Muscle of back (tissue), 11 donors: Measurements from ENCODE around the gene EML6. TPM values are rescaled to one million over a fixed set of nuclear protein-coding genes. Genes with fewer than 3 reads are reported as not detected.

Experiments used
- DNase-seq, 3 donors: peaks; one replicate each; pipeline versions ENCODE4 v3.0.0 to v3.0.0-alpha.2; 2013
- polyA plus RNA-seq, 10 donors: library from polyadenylated mRNA; unstranded; fragments of 120-200 nt; gene quantifications; one replicate each; pipeline ENCODE4 v1.2.1, GENCODE V29; 2013; ENCODE audit not compliant: insufficient read length in 10 of 10

Gene EML6
- polyA plus RNA-seq, 10 donors: 10.8 to 66.7 (median 38.1) TPM

DNA sequence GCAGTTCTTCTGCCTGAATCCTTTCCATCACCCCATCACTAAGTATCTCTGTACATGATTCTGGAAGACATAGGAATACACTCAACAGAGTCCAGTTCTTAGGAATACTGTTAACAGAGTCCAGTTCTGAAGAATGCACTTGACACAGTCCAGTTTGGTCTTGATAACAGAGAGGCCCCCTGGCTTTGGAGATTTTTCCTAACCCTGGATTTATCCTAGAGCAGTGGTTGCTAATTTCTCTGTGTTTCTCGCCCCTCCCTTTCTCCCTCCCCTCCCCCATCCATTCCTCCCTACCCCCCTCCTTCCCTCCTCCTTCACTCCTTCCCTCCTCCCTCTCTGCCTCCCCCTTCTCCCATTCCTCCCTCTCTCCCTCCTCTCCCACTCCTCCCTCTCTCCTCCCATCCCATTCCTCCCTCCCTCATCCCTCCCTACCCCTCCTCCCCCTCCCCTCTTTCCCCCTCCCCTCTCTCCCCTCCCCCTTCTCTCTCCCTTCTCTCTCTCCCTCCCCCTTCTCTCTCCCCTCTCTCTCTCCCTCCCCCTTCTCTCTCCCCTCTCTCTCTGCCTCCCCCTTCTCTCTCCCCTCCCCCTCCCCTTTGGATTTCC, 221.4 kb downstream of the EML6 start:
- DNase-seq: no peak

DNA sequence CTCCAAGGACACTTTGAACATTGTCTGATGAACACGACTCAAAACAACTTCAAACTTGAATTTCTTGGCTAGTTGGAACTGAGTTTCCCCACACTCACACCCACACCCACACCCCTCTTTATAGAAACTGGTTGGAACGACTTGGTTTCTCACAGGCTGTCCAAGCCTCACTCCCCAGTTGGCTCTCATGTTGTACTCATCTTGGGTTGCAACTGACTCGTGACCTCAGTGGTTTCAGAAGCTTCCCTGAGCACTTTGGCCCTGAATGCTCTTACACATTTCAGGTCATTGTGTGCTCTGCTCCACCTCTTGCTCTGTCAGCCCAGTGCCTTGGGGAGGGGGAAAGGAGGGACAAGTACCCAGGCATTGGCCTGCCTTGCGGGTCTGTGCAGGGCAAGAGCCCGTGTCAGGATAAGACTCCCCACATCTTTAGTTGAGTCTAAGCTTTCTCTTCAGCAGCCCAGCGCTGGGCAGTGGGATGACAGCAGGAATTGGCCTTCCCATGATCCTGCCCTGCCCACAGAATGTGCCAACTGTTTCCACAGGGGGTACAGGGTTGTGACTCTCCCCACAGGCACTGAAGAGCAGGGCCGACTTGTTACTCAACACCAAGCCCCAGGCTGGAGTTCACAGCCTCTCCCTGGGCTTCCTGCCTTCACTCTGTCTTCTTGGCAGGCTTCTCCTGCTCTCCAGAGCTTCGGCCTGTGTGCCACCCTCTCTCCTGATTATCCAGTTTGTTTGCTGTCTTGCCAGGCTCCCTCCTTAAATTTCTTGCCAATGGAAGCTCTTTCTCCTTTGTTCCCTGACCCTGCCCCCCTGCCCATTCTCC, 222.1 kb downstream of the EML6 start:
- DNase-seq: peak in 2 of 3 donors; percentile 38 to 62

DNA sequence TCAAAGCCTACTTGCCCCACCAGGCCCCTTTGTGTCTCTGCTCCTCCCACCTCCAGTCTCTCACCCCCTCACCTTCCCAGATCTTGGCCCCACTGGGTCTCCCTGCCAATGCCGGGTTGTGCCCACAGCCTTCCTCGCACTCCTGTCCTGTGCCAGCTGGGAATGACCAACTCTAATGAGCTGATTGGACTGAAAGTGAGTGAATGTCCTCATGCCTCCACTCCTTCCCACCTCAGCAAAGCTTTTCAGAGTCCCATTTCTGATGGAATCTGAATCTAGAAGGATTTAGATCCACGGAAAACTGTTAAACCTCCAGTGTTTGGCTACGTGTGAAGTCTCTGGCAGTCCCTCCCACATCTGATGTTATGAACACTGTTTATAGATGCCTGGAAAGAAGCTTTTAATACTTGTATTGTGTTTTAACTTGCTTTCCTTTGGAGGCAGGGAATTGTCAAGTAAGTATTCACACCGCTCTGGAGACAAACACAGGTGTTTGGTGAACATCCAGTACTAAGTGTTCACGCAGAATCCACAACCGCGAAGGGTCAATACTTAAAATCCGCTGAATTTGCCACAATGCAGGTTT, 222.9 kb downstream of the EML6 start:
- DNase-seq: no peak

DNA sequence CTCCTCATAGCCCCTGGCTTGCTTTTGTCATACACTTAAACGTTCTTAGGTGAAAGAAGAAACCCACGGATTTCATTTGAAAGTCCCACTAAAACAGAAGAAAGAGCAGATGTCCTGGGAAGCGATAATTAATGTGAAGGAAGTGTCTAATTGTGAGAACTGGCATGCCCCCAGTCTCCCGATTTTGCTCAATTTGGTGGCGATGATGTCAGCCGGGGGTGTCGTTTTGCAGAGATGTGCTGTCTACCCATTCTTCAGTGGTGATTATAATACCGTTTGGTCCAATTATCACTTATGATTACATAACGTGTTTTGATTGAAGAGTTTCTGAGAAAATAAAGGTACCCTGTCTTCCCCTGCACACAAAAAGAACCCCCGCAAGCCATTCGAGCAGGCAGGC, 223.7 kb downstream of the EML6 start:
- no peak for DNase-seq

DNA sequence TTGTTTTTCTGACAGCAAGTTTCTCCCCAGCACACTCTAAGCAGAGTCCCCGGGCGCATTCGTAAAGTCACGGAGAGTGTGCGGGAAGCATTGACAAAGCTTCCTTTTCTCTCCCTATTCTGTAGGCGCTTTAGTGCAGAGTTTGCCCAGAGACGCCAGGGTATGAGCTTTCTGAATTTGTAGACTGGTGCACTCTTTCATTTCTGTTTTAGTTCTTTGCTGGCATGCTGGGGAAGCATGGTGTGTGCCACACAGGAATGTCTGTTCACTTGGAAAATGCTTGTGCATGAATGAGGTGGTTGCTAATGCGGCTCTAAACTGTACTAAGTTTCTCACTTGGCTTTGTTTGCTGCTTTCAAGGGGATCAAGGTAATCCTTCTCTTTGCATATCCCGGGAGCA, 224.2 kb downstream of the EML6 start:
- no peak for DNase-seq

DNA sequence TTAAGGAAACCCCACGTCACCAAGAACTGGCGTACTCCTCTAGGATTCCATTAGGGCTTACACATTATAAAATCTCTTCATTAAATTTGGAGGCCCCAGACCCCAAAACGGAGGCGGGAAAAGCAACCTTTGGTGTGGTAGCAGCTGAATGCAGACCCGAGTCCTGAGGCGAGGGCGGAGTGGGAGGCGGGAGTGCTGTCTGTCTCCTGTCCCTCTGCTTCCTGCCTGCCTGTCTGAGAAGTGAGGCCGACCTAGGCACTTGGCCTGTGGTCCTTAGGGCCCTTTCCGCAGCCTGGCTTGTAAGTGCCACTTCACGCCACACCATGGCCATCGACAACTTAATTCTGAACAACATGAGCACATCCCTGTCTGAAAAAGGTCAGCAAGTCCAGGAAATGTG, 224.7 kb downstream of the EML6 start:
- DNase-seq: no peak

DNA sequence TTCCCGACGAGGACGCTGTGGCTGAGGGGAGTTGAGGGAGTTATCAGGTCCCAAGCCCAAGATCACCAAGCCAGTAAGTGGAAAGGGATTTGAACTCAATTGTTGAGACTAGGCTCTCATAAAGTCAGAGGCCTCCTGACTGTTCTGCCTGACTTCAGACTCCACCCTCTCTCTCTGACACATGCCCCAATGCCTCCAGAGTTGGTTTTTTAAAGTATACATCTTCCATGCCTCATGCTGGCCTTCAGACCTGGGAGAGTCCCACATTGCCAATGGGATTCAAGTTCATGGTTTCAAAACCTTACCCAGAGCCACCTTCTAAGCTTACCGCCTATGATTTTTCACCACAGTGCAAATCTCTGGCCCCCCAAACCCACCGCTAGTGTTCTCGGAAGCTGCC, 226.0 kb downstream of the EML6 start:
- no peak for DNase-seq

DNA sequence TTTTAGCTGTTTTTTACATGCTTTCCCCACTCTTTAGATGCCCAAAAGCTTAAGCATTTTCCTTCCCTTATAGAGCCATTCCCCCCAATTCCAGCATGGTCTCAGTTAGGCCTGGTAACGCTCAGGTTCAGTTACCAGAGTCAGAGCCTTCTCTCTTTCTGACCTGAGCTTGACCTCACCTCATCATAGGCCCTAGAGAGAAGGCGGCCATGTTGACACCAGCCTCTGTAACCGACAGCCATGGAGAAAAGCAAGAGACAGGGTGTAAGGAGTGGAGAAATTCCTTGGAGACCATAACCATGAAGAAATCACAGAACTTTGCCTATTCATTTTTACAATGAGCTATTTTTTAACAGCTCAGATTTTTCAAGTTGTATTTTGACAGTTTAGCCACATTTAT, 227.3 kb downstream of the EML6 start:
- DNase-seq: no peak

DNA sequence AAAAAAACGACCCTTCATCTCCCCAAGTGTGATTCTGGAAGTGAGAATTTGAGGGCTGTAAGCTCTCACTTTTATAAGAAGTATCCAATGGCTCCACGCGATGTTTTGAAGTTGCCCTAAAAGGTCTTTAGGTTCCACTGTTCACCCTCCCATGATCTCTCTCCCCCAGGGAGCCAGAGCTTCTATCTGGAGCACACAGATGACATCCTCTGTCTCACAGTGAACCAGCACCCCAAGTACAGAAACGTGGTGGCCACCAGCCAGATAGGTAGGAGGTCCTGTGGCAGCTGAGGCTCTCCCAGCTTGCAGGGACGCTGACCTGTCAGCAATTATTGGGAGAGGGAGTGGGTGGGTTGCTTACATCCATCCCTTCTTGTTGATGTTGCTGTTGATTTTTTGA, 229.0 kb downstream of the EML6 start:
- no peak for DNase-seq

DNA sequence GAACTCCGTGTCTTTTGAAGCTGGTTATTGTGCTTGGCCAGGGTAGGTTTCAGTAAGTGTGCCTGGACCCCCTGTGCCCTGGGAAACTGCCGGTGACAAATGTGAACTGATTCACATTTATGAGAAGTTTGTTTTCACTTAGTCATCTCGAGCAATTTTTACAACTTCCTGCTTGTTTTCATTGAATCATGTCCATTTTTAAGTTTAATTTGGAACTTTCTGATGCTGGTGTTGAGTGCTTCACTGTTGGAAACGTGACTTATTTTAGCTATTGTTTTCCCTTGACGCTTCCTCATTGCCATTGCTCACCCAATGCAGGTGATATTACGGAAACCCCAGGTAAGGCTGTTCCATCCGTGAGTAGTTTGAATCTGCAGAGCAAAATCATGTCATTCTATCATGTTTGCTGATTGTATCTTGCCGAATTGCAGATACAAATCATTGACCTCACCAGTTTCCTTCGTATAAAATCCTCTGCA, 229.6 kb downstream of the EML6 start:
- DNase-seq: no peak

DNA sequence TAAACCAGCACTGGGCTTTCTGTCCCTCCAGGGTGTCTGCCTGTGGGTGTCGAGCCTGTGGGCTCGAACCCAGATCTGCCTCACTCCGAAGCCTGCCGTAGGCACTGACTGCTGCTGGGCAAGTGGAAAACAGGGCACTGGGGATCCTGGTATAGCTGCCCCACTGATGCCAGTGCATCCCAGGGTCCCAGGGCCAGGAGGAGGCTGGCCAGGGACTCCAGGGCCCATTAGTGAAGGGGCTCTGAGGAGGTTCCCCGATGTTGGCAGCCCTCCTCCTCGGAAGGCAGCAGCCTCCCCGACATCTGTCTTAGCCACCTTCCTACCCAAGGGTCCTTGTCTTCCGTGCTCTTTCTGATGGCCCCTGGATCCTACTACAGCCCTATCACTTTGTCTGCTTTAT, 230.7 kb downstream of the EML6 start:
- no peak for DNase-seq

DNA sequence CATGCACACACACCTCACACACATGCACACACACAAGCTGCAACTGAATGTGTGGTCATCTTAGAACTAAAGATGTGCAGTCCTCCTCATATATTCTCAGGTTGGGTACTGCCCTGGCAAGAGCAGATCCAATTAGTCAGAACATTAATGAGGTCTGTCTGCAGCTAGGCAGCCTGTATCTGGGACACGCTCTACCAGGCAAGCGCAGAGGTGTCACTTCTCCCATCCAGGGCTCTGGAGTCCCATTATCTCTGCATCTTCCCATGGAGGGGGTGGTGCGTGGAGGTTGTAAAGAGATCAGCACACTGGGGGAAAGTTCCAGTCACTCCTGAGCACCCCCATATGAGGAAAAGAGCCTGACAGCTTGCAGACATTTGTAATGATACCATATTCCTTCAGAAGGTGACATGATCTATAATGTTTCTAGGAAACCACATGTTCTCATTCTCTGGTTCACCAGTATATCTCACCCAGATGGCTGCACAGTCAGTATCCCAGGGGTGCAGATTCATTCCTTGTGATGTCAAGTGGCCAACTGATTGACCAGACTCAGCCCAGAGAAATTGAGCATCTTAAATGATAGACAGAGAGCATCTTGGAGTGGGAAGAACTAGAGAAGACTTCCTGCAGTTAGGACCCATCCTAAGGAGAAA, 231.4 kb downstream of the EML6 start:
- DNase-seq: no peak

DNA sequence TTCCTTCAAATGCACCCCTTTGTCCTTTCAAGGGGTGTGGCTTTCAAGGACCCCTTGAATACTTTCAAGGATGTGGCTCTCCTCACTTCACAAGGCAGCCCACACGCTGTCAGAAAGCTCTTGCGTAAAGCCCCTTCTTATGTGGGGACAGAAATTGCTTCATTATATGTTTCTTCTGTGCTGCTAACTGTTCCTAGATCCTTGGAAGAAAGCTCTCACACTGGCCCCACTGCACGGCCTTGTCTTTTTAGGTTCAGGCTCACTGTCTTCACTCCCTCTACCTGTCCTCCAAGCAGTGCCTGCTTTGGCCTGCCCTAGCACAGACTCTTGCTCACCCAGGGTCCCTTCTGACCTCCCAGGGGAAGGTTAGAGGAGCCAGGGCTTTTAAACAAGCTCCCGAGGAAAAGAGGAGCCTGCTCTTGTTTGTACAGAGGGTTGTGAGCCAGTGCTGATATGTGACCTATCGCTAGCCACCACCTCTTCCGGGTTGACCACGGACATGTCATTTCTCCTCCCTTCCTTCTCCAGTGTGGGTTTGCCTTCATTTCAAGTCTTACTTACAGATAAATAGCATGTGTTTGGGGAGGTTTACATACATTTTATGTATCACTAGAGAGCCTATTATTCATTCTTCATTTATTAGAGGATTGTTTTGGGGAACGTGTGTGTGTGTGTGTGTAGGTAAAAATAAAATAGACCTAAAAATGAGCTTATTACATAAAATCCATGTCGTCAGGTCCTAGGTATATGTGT, 232.1 kb downstream of the EML6 start:
- DNase-seq: no peak

DNA sequence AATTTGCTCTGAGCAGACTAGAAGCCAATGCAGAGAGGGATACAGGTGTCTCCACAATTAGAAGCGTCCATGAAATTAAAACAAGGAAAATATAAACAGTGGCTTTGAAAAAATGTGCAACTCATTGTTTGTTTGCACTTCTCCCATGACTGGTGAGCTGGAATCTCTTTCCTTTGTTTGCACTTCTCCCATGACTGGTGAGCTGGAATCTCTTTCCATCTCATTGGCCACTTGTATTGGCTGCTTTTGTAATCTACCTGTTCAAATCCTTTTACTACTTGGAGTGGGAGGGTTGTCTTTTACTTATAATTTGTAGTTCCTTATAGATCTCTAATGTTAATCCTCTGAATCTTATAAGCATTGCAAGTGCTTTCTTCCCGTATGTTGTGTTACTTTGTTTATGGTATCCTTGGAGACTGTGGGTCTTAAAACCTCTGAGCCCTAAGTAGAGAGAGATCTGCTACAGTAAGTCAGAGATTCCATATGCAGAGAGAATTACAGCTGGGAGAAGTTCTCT, 232.7 kb downstream of the EML6 start:
- no peak for DNase-seq

DNA sequence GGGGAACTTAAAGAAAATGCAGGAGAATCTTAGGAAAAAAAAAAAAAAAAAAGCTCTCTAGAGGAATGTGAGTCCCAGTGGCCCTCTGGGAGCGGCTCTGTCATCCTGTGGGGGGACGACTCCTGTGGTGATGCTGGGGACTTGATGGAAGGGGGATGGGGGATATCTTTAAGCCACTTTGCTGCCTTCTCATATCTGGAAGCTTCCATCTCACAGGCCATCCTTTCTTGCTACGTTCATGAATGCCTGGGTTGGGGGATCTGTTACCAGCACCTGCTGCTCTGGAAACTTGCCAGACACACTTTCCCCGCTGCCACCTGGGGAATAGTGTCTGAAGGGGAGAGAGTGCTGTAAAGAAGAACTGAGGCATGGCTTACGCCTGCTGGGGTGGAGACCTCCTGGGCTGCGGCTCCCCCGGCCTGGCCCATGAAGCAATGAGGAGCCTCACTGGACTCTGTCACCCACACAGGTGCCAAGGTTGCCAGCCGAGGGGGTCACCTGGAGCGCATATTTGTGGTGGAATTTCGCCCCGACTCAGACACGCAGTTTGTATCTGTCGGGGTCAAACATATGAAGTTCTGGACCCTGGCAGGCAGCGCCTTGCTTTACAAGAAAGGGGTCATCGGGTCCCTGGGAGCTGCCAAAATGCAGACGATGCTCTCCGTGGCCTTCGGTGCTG, 234.0 kb downstream of the EML6 start:
- no peak for DNase-seq

DNA sequence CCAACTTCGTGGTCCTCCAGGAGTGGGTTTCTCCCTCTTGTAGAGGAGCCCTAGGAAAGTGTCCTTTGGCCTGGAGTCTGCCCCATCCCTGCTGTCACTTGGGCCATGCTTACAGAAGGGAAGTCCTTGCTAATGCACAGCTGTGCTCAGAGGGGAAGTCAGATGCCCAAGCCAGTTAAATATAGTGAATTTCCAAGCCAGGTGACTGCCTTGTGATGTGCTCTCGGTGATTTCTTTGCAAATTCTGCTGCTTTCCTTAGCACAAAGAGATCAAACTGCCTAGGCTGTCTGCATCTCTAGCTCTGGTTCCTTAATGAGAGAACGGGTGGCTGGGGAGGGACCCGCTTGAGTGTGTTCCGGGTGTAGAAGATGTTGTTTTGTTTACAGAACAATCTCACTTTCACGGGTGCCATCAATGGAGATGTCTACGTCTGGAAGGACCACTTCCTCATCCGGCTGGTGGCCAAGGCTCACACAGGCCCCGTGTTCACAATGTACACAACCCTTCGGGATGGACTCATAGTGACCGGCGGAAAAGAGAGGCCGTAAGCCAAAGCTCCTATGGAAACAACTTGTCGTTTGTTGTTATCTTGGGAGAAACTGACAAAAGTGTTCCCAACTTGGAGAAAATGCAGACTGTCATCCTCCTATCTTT, 235.4 kb downstream of the EML6 start:
- peak in 1 of 3 donors; percentile 47 for DNase-seq

DNA sequence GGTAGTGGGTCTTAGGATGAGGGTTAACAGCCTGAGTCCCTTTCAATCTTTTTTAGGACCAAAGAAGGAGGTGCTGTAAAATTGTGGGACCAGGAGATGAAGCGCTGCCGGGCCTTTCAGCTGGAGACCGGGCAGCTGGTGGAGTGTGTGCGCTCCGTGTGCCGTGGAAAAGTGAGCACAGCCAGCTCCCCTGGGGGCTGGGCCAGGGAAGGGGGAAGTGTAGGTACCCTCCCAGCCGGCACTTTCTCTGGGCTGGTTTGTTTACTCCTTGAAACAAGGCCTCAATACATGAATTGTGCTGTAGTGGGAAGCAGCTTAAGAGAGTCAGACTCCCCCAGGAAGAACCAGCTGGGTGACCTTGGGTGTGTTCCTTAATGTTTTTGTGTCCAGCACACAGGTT, 236.7 kb downstream of the EML6 start:
- DNase-seq: no peak

DNA sequence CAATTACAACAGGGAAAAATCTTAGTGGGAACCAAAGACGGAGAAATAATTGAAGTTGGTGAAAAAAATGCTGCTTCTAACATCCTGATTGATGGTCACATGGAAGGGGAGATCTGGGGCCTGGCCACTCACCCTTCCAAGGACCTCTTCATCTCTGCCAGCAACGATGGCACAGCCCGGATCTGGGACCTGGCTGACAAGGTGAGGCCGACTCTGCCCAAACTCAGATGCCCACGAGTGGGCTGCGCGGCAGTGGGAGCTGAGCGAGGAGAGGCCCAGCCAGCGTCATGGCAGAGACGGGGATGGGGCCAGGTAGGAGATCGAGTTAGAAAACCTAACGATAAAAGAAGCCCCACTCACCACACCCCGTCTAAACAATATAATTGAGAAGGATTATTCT, 239.0 kb downstream of the EML6 start:
- no peak for DNase-seq

DNA sequence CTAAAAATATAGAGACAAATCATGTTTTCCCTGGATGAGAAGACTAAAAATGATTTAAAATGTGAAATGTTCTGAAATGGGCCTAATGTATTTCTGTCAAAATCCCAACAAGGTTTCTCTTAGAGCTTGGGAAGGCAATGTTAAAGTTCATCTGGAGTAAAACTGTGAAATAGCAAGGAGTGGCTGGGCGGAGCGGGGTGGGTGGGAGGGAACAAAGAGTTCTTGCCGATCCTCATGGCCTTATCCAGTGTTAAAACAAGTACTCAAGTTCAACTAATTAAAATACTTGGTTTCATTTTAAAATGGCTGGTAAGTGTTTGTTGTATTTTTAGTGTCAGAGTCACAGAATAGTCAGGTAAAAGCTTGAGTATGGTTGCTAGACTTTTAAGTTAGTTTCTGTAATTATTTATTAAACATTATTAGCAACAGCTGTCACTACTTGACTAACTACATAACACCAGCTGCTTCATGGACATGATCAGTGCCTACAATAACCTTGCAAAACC, 239.5 kb downstream of the EML6 start:
- DNase-seq: no peak

DNA sequence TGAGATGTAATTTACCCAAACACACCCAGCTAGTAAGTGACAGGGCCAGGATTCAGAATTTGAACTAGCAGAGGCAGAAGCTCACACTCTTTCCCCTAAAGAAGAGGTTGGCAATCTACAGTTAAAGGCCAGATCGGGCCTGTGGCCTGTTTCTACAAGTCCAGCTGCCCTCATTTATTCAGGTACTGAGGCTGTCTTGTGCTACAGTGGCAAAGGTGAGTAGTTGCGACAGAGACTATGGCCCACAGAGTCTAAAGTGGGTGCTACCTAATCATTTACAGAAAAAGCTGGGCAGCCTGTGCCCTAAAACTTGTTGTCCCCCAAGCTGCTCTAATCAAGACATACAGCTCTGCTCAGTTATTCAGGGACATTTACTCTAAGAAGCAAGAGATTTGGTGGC, 240.0 kb downstream of the EML6 start:
- no peak for DNase-seq
